Upper lobe of left lung (tissue), 4 donors: Measurements from ENCODE around the gene RFK.

Experiments used
- CTCF ChIP-seq, 6 experiments: fragments of 450-650 bp in 4 of 6; fragments of 200-600 bp in 2 of 6; sonication (generic) in 2 of 6; IDR thresholded peaks; one replicate each; pipeline ENCODE4 v1.5.1; 2016 to 2019; ENCODE audit warnings: antibody characterized with exemption in 6 of 6
- POLR2A ChIP-seq, 4 donors: fragments of 450-650 bp; IDR thresholded peaks; one replicate each; pipeline ENCODE4 v1.5.1; 2016 to 2017; ENCODE audit warnings: antibody characterized with exemption in 4 of 4, mild to moderate bottlenecking in 2 of 4

GRCh38 chr9:76441551-76442322 is 47.5 kb upstream of the RFK start:
- TF ChIP-seq CTCF (IDR thresholded peaks at IDR 0.05) (no peak), POLR2A (IDR thresholded peaks at IDR 0.05) (no peak)
